Measurements from ENCODE around the gene BBS9. TPM values are rescaled to one million over a fixed set of nuclear protein-coding genes. Genes with fewer than 3 reads are reported as not detected.

Gene BBS9
- total RNA-seq, 4 donors from 2014 or later, result 11.2 to 34.5 (median 20.4) TPM

DNA sequence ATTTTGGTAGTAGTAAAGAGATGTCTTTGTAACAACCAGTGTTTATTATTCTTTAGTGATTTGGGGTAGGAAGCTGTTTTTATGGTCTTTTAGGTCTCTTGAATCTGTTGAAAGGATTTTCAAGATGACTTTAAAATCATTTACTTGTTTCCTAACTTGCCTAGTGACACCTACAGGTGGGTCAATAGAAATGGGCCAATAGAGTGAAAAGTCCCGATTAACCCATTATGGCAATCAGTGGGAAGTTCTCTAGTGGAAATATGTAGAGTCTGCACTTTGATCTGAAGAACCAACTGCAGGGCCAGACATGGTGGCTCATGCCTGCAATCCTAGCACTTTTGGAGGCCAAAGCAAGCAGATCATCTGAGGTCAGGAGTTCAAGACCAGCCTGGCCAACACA is 401.3 kb downstream of the BBS9 start:
- no peak for TF ChIP-seq EP300 (IDR thresholded peaks at IDR 0.05)
- no peak for TF ChIP-seq POLR2A (IDR thresholded peaks at IDR 0.05)
- TF ChIP-seq POLR2AphosphoS5 (IDR thresholded peaks at IDR 0.05), result no peak
- TF ChIP-seq CTCF (IDR thresholded peaks at IDR 0.05), result no peak
- ATAC-seq, result no peak

DNA sequence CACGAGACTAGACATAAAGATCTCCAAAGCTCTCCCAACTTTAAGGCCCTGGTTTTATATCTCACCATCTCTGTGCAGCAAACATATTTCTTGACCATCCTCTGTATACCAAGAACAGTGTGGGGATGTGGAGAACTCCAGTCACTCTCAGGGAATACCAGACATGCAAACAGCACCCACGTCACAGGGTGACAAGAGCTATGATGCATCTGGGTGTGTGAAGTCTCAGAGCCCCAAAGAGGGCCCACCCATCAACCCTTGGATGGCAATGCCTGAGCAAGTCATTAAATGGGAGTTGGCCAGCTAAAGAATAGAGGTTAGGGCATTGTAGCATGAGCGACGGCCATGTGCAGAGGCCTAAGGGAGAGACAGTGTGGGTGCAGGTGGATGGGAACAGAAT is 402.5 kb downstream of the BBS9 start:
- no peaks in the 10 kb centered on the region for H3K9me3 ChIP-seq
- H3K36me3 ChIP-seq, result peaks cover 0 to 14% of the 10 kb centered on the region in 2 donors
- TF ChIP-seq POLR2AphosphoS5 (IDR thresholded peaks at IDR 0.05) (no peak), POLR2A (IDR thresholded peaks at IDR 0.05) (no peak), CTCF (IDR thresholded peaks at IDR 0.05) (no peak), EP300 (IDR thresholded peaks at IDR 0.05) (no peak)
- no peak overlapping the region for H3K27ac ChIP-seq
- ATAC-seq, result no peak
- H3K27me3 ChIP-seq, result no peaks in the 10 kb centered on the region
- no peaks in the 10 kb centered on the region for H3K4me1 ChIP-seq
- no peak overlapping the region for H3K4me3 ChIP-seq
- 93 to 95% methylated on average over 3 to 4 of the region's 4 CpGs for WGBS, 2 donors (ENCODE audit: low coverage in 1 of 2)

More for the DNA sequence above, 401.3 kb downstream of the BBS9 start:
- 100% methylated on average over 1 of the region's 1 CpG for WGBS, 2 donors (ENCODE audit: low coverage in 1 of 2)
- no peaks in the 10 kb centered on the region for H3K27me3 ChIP-seq
- no peaks in the 10 kb centered on the region for H3K9me3 ChIP-seq
- no peak overlapping the region for H3K4me3 ChIP-seq
- no peaks in the 10 kb centered on the region for H3K4me1 ChIP-seq
- H3K27ac ChIP-seq, result no peak overlapping the region
- peaks cover 0 to 14% of the 10 kb centered on the region in 2 donors for H3K36me3 ChIP-seq

- Histone ChIP-seq H3K9me3 (no peaks in the 10 kb centered on the region), H3K4me1 (peaks cover 0 to 7% (median 0%) of the 10 kb centered on the region in 3 donors), H3K4me3 (no peak overlapping the region), H3K27me3 (no peaks in the 10 kb centered on the region), H3K36me3 (peaks cover 0 to 14% of the 10 kb centered on the region in 2 donors), H3K27ac (no peak overlapping the region)
- no peak for ATAC-seq
- TF ChIP-seq POLR2AphosphoS5 (IDR thresholded peaks at IDR 0.05) (no peak), POLR2A (IDR thresholded peaks at IDR 0.05) (no peak), CTCF (IDR thresholded peaks at IDR 0.05) (no peak), EP300 (IDR thresholded peaks at IDR 0.05) (no peak)
- 100% methylated on average over 1 of the region's 1 CpG; no CpG with 5 or more reads in 1 of the 2 donors for WGBS, 2 donors (ENCODE audit: low coverage in 1 of 2)
Measured at GRCh38 chr7:33534833-33535232, 405.5 kb downstream of the BBS9 start.

GRCh38 chr7:33535989-33536388 is 406.6 kb downstream of the BBS9 start:
- WGBS, 2 donors (ENCODE audit: low coverage in 1 of 2), result 80% methylated on average over 5 to 7 of the region's 7 CpGs
- no peak for TF ChIP-seq EP300 (IDR thresholded peaks at IDR 0.05)
- no peak for TF ChIP-seq CTCF (IDR thresholded peaks at IDR 0.05)
- no peak for TF ChIP-seq POLR2AphosphoS5 (IDR thresholded peaks at IDR 0.05)
- TF ChIP-seq POLR2A (IDR thresholded peaks at IDR 0.05), result no peak
- Histone ChIP-seq H3K4me3 (no peak overlapping the region), H3K27me3 (no peaks in the 10 kb centered on the region), H3K9me3 (no peaks in the 10 kb centered on the region), H3K36me3 (peaks cover 0 to 14% of the 10 kb centered on the region in 2 donors), H3K27ac (no peak overlapping the region), H3K4me1 (peaks cover 0 to 12% (median 0%) of the 10 kb centered on the region in 3 donors)
- no peak for ATAC-seq

DNA sequence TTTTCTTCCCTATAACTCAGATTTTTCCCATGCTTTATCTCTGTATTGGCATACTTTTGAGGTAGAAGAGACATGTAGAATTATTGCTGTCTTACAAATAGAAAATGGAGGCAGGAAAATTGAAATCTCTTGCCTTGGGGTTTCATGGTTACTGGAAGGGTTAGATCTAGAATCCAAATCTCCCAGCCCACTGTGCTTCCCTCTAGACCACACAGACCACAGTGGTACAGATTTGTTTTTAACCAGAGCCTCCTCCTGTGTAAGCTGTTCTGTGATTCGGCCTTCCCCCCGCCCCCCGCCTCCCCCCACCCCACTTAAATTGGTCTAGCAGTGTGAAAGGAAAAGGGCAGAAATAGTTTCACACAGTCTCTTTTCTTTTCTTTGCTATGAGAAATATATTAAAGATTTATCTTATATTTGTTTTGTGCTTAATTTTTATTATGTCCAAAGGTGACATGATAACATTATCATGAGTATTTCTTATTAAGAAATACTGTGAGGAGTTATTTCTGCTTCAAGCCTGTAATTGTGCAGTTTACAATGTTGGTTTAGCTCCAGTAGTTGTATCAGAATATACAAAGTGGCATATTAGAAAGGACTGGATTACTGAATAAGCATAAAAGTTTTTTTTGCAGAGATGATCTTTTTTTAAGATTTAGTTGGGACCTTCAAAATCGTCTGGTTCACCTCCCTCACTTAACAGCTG is 407.2 kb downstream of the BBS9 start:
- Histone ChIP-seq H3K4me1 (peaks cover 0 to 12% (median 0%) of the 10 kb centered on the region in 3 donors), H3K27me3 (no peaks in the 10 kb centered on the region), H3K36me3 (peaks cover 0 to 14% of the 10 kb centered on the region in 2 donors), H3K9me3 (no peaks in the 10 kb centered on the region), H3K4me3 (no peak overlapping the region), H3K27ac (no peak overlapping the region)
- TF ChIP-seq POLR2A (IDR thresholded peaks at IDR 0.05), result no peak
- TF ChIP-seq POLR2AphosphoS5 (IDR thresholded peaks at IDR 0.05), result no peak
- TF ChIP-seq EP300 (IDR thresholded peaks at IDR 0.05), result no peak
- no peak for TF ChIP-seq CTCF (IDR thresholded peaks at IDR 0.05)
- no peak for ATAC-seq
- WGBS, 2 donors (ENCODE audit: low coverage in 1 of 2), result 25 to 54% methylated on average over 2 of the region's 4 CpGs

All from gastroesophageal sphincter (tissue), 4 donors.